ENCODE measurements around the gene ERP44.
A peak's percentile ranks its signal among the peaks of the same experiment; 100 is the strongest.
"Not testable (repeated sequence)": the region's sequence is repeated elsewhere in the genome, so short reads cannot be mapped to it uniquely, and the experiment has no call there.

Gene ERP44

GRCh38 chr9:100067990-100068389 is 30.8 kb downstream of the ERP44 start:
- DNase-seq (ENCODE audit: low read depth), result not testable (repeated sequence)

DNA sequence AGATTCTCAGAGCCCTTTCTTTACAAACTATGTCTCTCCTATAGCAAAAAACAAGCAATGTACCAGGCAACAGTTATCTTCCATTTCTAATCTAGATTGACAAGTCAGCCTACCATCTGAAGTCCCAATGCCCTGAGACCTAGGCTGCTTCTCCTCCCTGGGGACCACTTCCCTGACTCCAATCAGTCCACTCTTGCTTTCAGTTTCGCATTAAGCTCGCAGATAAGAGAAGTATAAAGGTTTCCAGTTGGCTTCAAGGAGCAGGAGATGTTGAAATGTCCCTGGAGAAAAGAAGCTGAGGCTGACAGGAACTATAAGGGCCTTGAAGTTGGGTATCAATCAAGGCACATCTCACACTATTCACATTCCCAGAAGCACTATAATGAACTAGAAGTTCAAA is 32.3 kb downstream of the ERP44 start:
- no peak for DNase-seq (ENCODE audit: low read depth)

DNA sequence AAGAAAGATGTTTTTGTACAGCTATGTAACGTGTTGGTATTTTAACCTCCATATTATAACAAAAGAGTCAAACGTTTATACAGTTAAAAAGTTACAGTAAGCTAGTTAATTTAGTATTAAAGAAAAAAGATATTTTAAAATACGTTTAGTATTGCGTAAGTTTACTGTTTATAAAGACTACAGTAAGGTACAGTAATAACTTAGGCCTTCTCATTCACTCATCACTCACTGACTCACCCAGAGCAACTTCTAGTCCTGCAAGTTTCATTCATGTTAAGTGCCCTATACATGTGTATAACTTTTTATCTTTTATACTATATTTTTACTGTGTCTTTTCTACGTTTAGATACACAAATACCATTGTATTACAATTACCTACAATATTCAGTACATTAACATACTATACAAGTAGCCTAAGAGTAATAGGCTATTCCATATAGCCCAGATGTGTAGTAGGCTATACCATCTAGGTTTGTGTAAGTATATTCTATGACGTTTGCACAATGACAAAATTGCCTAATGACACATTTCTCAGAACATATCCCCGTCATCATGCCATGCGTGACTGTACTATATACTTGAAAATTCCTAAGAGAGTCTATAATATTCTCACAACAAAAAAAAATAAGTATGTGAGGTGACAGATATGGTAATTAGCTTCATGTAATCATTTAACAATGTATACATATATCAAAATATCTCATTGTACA is 33.8 kb downstream of the ERP44 start:
- peak; percentile 27 for DNase-seq (ENCODE audit: low read depth)

DNA sequence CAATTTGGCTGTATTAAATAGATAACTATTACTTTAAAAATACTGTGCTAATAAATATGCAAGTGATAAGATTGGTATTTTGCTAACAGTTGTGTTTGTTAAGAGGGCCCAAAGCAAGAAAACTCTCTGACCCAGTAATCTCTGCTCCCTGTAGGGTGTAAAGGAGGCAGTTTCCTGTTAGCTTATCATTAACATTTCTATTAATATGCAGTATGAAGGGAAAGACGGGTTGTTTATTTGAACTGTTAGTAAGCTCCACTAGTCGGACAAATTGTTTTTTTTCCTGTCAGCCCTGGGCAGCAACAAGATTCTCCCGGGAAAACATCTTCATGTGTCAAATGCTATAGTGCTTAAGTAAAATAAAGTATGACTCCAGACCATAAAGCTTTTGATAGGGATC is 35.6 kb downstream of the ERP44 start:
- DNase-seq (ENCODE audit: low read depth), result no peak

DNA sequence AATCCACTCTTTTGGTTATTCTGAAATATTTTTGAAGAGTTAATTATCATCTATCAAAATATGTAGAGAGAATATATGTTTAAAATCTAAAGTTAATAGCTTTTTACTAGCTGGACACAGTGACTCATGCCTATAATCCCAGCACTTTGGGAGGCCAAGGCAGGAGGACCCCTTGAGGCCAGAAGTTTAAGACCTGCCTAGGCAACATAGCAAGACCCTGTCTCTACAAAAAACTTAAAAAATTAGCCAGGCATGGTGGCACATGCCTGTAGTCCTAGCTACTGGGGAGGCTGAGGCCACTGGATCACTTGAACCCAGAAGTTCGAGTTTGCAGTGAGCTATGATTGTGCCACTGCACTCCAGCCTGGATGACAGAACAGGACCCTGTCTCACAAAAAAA is 36.1 kb downstream of the ERP44 start:
- not testable (repeated sequence) for DNase-seq (ENCODE audit: low read depth)

DNA sequence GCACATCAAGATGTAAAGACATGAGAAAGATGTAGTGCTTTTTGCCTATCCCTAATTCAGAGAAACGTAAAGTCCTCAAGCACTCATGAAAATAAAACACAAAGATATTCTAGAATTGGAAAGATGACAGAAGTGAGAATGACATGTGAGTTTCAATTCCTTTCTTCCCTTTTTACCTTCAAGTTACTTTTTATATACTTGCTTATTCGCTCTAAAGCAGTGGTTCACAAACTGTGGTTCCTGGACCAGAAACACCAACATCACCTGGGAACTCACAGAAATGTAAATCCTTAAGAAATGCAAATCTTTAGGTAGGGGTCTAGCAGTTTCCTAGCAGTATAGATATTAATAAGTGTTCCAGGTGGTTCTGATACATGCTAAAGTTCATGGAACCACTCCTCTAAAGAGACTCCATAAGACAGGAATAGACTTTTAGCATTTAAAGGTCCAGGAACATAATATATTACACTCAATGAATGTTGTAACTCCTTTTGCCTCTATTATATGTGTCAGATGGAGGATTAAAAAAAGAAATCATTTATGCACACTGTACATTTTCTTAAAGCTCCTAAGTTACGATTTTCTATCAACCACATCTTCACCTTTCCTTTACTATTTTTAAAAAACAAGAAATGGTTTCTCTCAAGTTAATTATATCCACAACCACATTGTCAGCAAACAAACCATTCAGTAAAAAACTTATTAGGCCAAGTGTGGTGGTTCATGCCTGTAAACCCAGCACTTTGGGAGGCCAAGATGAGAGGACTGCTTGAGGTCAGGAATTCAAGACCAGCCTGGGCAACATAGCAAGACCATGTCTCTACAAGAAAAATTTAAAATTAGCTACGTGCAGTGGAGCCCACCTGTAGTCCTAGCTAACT is 39.9 kb downstream of the ERP44 start:
- no peak for DNase-seq (ENCODE audit: low read depth)

DNA sequence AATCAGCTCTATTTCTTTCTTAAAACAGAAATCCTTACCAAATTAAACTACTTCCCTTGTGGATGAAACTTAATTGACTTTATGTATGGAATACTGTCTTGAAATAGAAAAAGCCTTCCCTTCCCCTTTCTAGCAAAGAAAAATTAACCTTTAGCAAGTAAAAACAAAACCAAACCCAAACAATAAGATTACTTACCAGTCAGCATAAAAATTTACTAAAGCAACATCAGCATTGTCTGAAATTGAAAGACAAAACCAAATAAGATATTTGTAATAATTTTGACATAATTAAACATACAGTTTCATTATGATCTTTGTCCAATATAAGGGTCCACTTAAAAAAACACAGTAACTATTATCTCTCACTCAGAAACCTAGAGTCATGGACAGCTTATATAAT is 41.2 kb downstream of the ERP44 start:
- no peak for DNase-seq (ENCODE audit: low read depth)

DNA sequence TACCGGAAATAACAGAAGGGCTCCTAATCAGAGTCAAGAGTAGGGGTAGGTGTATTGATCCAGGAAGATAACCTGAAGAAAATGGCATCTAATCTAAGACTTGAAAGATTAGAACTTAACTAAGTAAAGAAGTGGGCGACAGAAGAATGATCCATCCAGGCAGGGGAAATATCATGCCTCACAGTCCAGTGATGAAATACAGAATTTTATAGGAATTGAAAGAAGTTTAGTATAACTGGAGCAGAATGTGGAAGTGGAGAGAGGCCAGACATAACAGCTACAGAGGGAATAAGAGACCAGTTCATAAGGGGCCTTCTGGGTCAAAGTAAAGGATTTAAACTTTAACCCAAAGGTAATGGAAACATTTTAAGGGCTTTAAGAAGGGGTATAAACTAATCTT is 42.2 kb downstream of the ERP44 start:
- DNase-seq (ENCODE audit: low read depth), result no peak

DNA sequence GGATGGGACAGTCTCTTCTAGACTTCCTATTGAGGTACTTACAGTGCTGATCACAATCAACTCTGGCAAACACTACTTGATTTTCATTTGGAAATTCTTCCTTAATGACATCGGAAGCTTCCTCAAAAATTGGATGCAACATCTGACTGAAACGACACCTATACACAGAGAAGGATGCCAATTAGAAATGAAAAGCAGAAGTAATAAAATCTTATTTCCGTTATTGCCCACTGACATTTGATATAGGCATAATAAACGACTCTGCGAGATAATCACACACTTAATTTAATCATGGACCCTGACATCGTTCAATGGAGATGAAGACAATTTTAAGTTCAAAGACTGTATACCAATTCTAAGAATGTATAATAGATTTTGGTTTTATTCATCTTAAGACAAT is 46.4 kb downstream of the ERP44 start:
- no peak for DNase-seq (ENCODE audit: low read depth)

DNA sequence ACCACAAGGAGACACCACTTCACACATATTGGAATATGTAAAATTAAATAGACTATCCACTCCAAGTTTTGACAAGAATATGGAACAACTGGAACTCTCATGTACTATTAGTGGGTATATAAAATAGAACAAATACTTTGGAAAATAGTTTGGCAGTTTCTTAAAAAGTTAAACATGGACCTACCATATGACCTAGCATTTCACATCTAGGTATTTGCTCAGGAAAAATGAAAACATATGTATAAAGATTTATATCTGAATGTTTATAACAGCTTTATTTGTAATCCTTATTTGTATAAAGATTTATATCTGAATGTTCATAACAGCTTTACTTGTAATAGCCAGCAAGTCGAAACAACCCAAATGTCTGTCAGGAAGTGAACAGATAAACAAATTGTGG is 49.2 kb downstream of the ERP44 start:
- no peak for DNase-seq (ENCODE audit: low read depth)

DNA sequence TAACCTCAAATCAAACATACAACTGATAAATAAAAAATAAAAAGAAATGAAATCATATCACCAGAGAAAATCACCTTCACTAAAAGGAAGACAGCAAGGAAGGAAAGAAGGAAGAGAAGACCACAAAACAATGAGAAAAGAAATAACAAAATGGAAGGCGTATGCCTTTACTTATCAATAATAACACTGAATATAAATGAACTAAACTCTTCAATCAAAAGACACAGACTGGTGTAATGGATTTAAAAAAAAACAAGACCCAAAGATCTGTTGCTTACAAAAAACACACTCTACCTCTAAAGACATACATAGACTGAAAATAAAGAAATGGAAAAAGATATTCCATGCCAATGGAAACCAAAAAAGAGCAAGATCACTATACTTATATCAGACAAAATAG is 60.3 kb downstream of the ERP44 start:
- no peak for DNase-seq (ENCODE audit: low read depth)

- DNase-seq (ENCODE audit: low read depth), result no peak
Measured at GRCh38 chr9:100033877-100034551, 64.8 kb downstream of the ERP44 start.

DNA sequence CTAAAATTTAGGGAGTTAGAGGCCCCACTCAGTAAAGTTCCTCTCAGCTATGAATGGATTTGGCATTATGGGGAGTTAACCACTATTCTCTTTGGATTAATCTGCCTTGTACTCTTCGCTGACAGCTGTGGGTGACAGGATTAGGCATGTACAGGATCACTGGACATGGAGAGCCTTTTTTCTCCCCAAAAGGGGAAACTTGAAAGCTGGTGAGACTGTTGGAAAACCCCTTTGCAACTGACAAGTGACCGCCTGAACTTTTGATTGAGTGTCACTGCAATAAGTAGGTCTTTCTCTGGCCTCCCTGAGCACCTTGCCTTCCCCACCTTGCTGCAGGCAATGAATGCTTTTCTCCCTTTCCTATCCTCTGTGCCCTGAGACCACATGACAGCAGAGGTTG is 68.3 kb downstream of the ERP44 start:
- no peak for DNase-seq (ENCODE audit: low read depth)

DNA sequence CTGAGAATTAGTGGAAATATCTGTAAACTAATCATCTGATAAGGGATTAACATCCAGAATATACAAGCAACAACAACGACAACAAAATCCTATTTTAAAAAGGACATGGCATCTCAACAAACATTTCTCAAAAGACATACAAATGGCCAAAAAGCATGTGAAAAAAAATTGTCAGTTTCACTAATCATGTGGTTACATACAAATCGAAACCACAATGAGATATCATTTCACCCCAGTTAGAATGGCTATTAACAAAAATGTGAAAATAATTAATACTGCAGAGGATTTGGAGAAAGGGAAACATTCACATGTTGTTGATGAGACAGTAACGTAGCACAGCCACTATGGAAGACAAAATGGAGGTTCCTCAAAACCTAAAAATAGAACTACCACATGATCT is 69.5 kb downstream of the ERP44 start:
- DNase-seq (ENCODE audit: low read depth), result no peak

- peak; percentile 16 for DNase-seq (ENCODE audit: low read depth)
Measured at GRCh38 chr9:100028201-100028784, 70.5 kb downstream of the ERP44 start.

DNA sequence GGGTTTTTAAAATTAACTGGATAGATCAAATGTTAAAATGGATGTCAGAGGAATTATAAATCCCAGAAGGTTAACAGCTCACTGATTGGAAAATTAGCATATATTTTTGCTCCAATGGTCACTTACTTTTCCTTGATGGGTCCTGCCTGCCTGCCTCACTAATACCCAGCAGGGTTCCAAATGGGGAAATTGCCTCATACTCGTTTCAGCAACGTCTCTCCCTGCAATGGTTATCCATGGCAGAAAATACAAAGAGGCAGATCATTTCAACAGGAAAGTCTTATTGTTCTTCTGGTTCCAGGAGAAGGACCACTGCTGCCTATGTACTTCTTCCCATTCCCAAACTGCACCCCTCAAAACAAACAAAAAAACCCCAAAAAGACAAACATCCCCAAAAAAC is 71.3 kb downstream of the ERP44 start:
- DNase-seq (ENCODE audit: low read depth), result no peak

DNA sequence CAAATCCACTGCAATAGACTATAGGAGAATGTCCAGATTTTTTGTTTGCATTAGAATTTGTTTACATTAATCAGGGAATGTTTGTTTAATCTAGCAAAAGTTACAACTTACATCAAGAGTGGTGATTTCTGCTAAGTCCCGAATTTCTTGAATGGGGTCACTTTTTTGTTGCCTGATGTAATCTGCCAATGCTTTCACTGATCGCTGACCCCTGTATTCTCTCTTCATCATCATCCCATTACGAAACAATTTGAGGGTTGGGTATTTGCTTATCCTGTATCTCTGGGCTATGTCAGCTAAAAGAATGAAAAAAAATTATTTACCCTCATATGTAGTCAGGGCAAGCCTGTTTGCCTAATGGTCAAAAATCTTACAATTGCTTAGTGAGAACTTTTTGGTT is 76.9 kb downstream of the ERP44 start:
- DNase-seq (ENCODE audit: low read depth), result no peak

GRCh38 chr9:100020121-100020795 is 78.5 kb downstream of the ERP44 start:
- no peak for DNase-seq (ENCODE audit: low read depth)

- no peak for DNase-seq (ENCODE audit: low read depth)
Measured at GRCh38 chr9:100019541-100019940, 79.3 kb downstream of the ERP44 start.

DNA sequence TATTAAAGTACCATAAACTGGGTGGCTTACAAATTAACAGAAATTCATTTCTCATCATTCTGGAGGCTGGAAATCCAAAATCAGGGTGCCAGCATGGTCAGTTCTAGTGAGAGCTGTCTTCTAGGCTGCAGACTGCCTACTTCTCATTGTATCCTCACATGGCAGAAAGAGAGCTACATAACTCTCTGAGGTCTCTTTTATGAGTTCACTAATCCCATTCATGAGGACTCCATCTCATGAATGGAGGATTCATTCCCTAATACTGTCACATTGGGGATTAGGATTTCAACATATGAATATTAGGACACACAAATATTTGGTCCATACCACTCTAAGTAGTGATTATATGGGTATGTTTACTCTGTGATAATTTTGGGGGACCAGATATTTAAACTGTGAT is 84.0 kb downstream of the ERP44 start:
- no peak for DNase-seq (ENCODE audit: low read depth)

DNA sequence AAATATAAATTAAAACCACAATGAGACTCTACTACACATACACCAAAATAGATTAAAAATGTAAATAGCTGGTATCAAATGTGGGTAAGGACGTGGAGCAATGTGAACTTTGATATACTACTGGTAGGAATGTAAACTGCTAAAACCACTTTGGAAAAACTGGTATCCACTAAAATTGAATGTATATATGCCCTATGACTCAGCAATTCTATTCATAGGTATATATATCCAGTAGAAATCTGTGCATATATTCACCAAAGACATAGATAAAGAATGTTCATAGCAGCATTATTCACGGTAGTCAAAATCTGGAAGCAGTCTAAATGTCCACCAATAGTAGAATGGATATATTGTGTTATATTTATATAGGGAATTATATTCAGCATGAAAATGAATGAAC is 85.2 kb downstream of the ERP44 start:
- DNase-seq (ENCODE audit: low read depth), result no peak

- DNase-seq (ENCODE audit: low read depth), result no peak
Measured at GRCh38 chr9:100012279-100012678, 86.5 kb downstream of the ERP44 start.
